ENCODE measurements around the gene PCNT. TPM values are rescaled to one million over a fixed set of nuclear protein-coding genes. Genes with fewer than 3 reads are reported as not detected.
A peak's percentile ranks its signal among the peaks of the same experiment; 100 is the strongest.

PCNT gene
- total RNA-seq, 4 donors from 2014 or later, result 200 to 431 (median 290) TPM

DNA sequence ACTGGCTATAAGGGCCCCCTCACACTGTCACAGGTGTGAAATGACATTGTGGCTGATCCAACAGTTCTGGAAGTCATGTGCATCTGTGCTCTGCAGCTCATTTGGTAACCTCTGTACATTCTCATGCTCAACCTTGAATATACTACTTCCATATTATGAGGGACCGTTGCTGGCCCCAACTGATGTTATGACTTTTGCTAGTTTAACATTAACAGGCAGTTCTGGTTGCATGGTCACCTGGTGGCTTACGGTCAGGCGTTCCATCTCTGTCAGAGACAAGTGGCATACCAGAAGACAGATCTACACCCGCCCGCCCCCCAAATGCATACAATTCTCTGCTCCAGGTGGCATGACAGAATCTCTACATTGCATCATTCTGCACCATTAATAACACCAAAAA lies 128.8 kb downstream of the PCNT start:
- H3K4me3 ChIP-seq, result no peak overlapping the region
- H3K27me3 ChIP-seq, result no peaks in the 10 kb centered on the region
- no peak for ATAC-seq
- in situ Hi-C loops (cut with MboI; ENCODE audit: low sequenced_read_pairs in 4 of 4), result no loop called here
- peaks cover 36 to 44% of the 10 kb centered on the region in 2 donors for H3K4me1 ChIP-seq
- no peak for DNase-seq
- H3K9me3 ChIP-seq, result no peaks in the 10 kb centered on the region
- no peaks in the 10 kb centered on the region for H3K36me3 ChIP-seq
- H3K27ac ChIP-seq, result peak overlapping the region in 1 of 4 donors; percentile 53
- intact Hi-C loops (cut with DNase I; ENCODE audit: low total_unique reads), result no loop called here
- TF ChIP-seq CTCF (IDR thresholded peaks at IDR 0.05 in 4 of 5, conservative IDR thresholded peaks at IDR 0.05 in 1 of 5) (no peak), POLR2A (IDR thresholded peaks at IDR 0.05) (no peak)

- Histone ChIP-seq H3K4me3 (no peak overlapping the region), H3K4me1 (peaks cover 37 to 49% of the 10 kb centered on the region in 2 donors), H3K27me3 (no peaks in the 10 kb centered on the region), H3K36me3 (no peaks in the 10 kb centered on the region), H3K27ac (peak overlapping the region in 3 of 4 donors; percentile 34 to 97 (median 95)), H3K9me3 (no peaks in the 10 kb centered on the region)
- in situ Hi-C loops (cut with MboI; ENCODE audit: low sequenced_read_pairs in 4 of 4), result no loop called here
- no peak for DNase-seq
- no peak for ATAC-seq
- no peak for TF ChIP-seq CTCF (IDR thresholded peaks at IDR 0.05 in 4 of 5, conservative IDR thresholded peaks at IDR 0.05 in 1 of 5)
- no peak for TF ChIP-seq POLR2A (IDR thresholded peaks at IDR 0.05)
- intact Hi-C loops (cut with DNase I; ENCODE audit: low total_unique reads), result no loop called here
Measured at GRCh38 chr21:46454142-46454541, 130.2 kb downstream of the PCNT start.

DNA sequence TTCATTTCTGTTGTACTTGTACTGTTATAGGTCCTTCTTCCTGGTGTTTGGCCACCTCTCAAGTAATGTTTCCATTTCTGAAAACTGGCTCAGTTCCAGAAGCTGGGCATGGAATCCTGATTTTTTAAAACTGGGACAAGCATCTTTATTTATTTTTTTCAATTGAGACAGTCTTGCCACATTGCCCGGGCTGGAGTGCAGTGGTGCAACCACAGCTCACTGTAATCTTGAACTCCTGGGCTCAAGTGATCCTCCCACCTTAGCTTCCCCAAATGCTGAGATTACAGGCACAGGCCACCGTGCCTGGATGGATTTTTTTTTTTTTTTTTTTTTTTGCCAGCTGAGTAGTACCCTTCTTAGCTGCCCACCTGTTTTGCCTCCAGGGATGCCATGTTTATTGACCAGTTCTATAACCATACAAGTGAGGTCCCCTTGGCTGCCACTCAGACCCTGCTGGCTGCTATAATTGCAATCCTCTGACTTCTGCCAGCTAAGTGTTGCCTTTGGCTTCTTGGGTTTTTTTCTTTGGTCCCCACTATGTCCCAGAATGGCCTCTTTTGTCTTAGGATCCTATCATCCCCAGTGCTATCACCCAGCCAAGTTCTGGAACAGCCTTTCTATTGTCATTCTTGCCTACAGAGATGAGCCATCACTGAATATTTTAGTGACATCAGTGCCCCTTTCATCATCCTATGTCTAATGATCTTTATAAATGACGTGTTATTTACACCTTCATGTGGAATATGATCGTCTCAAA lies 130.9 kb downstream of the PCNT start:
- H3K27ac ChIP-seq, result peak overlapping the region; percentile 34 to 97 (median 78)
- no peaks in the 10 kb centered on the region for H3K27me3 ChIP-seq
- intact Hi-C loops (cut with DNase I; ENCODE audit: low total_unique reads) (loop anchor here (5.0 kb wide), 1 partner anchor 168 kb away; the partner anchor contains the start of genes MCM3AP and YBEY), in situ Hi-C loops (cut with MboI; ENCODE audit: low sequenced_read_pairs in 4 of 4) (no loop called here)
- DNase-seq (no peak), ATAC-seq (no peak)
- H3K4me3 ChIP-seq, result no peak overlapping the region
- H3K9me3 ChIP-seq, result no peaks in the 10 kb centered on the region
- H3K4me1 ChIP-seq, result peaks cover 40 to 49% of the 10 kb centered on the region in 2 donors
- TF ChIP-seq POLR2A (IDR thresholded peaks at IDR 0.05) (no peak), CTCF (IDR thresholded peaks at IDR 0.05 in 4 of 5, conservative IDR thresholded peaks at IDR 0.05 in 1 of 5) (no peak)
- H3K36me3 ChIP-seq, result no peaks in the 10 kb centered on the region

DNA sequence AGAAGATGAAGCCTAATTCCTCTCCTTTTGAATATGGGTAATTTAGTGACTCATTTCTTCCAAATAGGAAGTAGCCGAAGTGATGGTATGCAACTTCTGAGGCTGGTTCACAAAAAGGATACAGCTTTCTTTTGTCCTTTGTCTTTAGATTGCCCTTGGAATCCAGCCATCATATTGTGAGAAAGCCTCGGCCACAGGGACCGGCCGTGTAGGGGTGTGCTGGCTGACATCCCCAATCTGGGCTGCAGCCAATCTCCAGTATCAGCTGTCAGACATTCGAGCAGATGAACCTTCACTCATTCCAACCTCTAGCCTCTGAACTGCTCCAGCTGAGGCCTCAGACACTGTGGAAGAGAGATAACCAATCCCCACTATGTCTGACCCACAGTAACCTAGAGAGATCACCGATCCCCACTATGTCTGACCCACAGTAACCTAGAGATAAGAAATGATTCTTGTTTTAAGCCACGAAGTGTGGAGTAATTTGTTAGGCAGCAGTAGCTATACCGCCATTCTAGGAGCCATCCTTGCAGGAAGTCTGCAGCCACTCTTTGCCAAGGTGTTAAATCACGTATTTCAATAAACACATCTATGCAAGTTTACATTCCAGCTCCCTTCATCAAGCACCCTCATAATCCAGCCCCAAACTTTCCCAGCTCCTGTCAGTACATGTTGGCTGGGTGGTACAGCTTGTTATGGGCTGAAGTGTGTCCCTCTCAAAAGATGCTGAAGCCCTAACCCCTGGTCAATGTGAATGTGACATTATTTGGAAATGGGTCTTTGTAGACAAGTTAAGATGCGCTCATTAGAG lies 131.8 kb downstream of the PCNT start:
- Histone ChIP-seq H3K27me3 (no peaks in the 10 kb centered on the region), H3K4me3 (no peak overlapping the region), H3K9me3 (no peaks in the 10 kb centered on the region), H3K4me1 (peaks cover 49 to 50% of the 10 kb centered on the region in 2 donors), H3K36me3 (no peaks in the 10 kb centered on the region), H3K27ac (peak overlapping the region; percentile 34 to 97 (median 78))
- intact Hi-C loops (cut with DNase I; ENCODE audit: low total_unique reads), result loop anchor here (5.0 kb wide), 1 partner anchor 168 kb away; the partner anchor contains the start of genes MCM3AP and YBEY
- DNase-seq (no peak), ATAC-seq (no peak)
- TF ChIP-seq CTCF (IDR thresholded peaks at IDR 0.05 in 4 of 5, conservative IDR thresholded peaks at IDR 0.05 in 1 of 5) (no peak), POLR2A (IDR thresholded peaks at IDR 0.05) (no peak)
- in situ Hi-C loops (cut with MboI; ENCODE audit: low sequenced_read_pairs in 4 of 4), result no loop called here
